MM.1S (cell line): ENCODE data around the gene OTP.

Experiments used
- DNase-seq: peaks from one replicate; pipeline ENCODE4 v3.0.0-alpha.2; 2015
- H2AFZ ChIP-seq: fragments of 300-600 bp; sonication (generic); 2 replicates; pipeline ENCODE4 v1.6.0; 2016; ENCODE audit warnings: antibody characterized with exemption, low read length
- H3F3A ChIP-seq: fragments of 300-600 bp; sonication (generic); 2 replicates; pipeline ENCODE4 v1.6.1; 2016; ENCODE audit warnings: mild to moderate bottlenecking, antibody characterized with exemption, low read length, moderate library complexity, mixed read lengths; ENCODE audit not compliant: insufficient read depth
- H3K27ac ChIP-seq: fragments of 300-600 bp; sonication (generic); 2 replicates; pipeline ENCODE4 v1.5.1; 2016; ENCODE audit warnings: mild to moderate bottlenecking, low read length
- H3K27me3 ChIP-seq: fragments of 300-600 bp; sonication (generic); replicated peaks from 2 replicates; pipeline ENCODE4 v1.6.0; 2016; ENCODE audit warnings: low read length; ENCODE audit not compliant: insufficient read depth
- H3K36me3 ChIP-seq: fragments of 300-600 bp; sonication (generic); replicated peaks from 2 replicates; pipeline ENCODE4 v1.6.1; 2016; ENCODE audit warnings: mild to moderate bottlenecking, low read length, mixed read lengths; ENCODE audit not compliant: insufficient read depth
- H3K4me1 ChIP-seq: fragments of 300-600 bp; sonication (generic); 2 replicates; pipeline ENCODE4 v1.6.1; 2016; ENCODE audit warnings: low read length, mixed read lengths
- H3K4me2 ChIP-seq: fragments of 300-600 bp; sonication (generic); 2 replicates; pipeline ENCODE4 v1.6.0; 2016; ENCODE audit warnings: low read depth, low read length
- H3K4me3 ChIP-seq: fragments of 300-600 bp; sonication (generic); 2 replicates; pipeline ENCODE4 v1.5.1; 2016; ENCODE audit warnings: low read length, mixed read lengths
- H3K79me2 ChIP-seq: fragments of 300-600 bp; sonication (generic); 2 replicates; pipeline ENCODE4 v1.6.1; 2016; ENCODE audit warnings: mixed run types, low read length, mixed read lengths
- H3K9ac ChIP-seq: fragments of 300-600 bp; sonication (generic); 2 replicates; pipeline ENCODE4 v1.6.1; 2016; ENCODE audit warnings: low read length, mixed read lengths
- H3K9me2 ChIP-seq: fragments of 300-600 bp; sonication (generic); replicated peaks from 2 replicates; pipeline ENCODE4 v1.6.1; 2016; ENCODE audit warnings: mild to moderate bottlenecking, low read length, mixed read lengths; ENCODE audit not compliant: insufficient read depth
- H3K9me3 ChIP-seq: fragments of 300-600 bp; sonication (generic); replicated peaks from 2 replicates; pipeline ENCODE4 v1.6.1; 2016; ENCODE audit warnings: mild to moderate bottlenecking, low read length, mixed read lengths; ENCODE audit not compliant: insufficient read depth
- H4K20me1 ChIP-seq: fragments of 300-600 bp; sonication (generic); 2 replicates; pipeline ENCODE4 v1.6.1; 2016; ENCODE audit warnings: mild to moderate bottlenecking, low read length, moderate library complexity, mixed read lengths; ENCODE audit not compliant: insufficient read depth
- EZH2 ChIP-seq: fragments of 300-600 bp; sonication (generic); optimal IDR thresholded peaks from 2 replicates; pipeline ENCODE3; 2017; ENCODE audit warnings: low read depth, mild to moderate bottlenecking, antibody characterized with exemption, low read length, mixed read lengths
- EZH2phosphoT487 ChIP-seq: fragments of 300-600 bp; sonication (generic); IDR thresholded peaks from 2 replicates; pipeline ENCODE4 v1.6.1; 2018; ENCODE audit warnings: antibody characterized with exemption, low read length
- TF ChIP-seq, protein P1 (sequence below): fragments of 300-600 bp; sonication (generic); IDR thresholded peaks from 2 replicates; pipeline ENCODE4 v1.5.1; 2016; ENCODE audit warnings: antibody characterized with exemption, low read length, mixed read lengths

OTP gene

GRCh38 chr5:77637998-77638762 is at the start of gene OTP:
Gene OTP, minus strand, starts transcription at chr5:77638713. Its CDS starts 164 bp downstream, at chr5:77638549.
- H3F3A ChIP-seq, result no peaks in the 10 kb centered on the region
- H3K27ac ChIP-seq, result no peak within 1 kb of the TSS
- H3K4me3 ChIP-seq, result no peak within 1 kb of the TSS
- no peak within 1 kb of the TSS for H3K4me2 ChIP-seq
- no peak within 1 kb of the TSS for H3K9ac ChIP-seq
- no peaks in the 10 kb centered on the region for H3K4me1 ChIP-seq
- no peak for DNase-seq
- TF ChIP-seq EZH2phosphoT487, result no peak
- TF ChIP-seq, protein P1, sequence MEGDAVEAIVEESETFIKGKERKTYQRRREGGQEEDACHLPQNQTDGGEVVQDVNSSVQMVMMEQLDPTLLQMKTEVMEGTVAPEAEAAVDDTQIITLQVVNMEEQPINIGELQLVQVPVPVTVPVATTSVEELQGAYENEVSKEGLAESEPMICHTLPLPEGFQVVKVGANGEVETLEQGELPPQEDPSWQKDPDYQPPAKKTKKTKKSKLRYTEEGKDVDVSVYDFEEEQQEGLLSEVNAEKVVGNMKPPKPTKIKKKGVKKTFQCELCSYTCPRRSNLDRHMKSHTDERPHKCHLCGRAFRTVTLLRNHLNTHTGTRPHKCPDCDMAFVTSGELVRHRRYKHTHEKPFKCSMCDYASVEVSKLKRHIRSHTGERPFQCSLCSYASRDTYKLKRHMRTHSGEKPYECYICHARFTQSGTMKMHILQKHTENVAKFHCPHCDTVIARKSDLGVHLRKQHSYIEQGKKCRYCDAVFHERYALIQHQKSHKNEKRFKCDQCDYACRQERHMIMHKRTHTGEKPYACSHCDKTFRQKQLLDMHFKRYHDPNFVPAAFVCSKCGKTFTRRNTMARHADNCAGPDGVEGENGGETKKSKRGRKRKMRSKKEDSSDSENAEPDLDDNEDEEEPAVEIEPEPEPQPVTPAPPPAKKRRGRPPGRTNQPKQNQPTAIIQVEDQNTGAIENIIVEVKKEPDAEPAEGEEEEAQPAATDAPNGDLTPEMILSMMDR, result no peak
- TF ChIP-seq EZH2, result no peak
- H2AFZ ChIP-seq, result no peak within 1 kb of the TSS
- no peaks in the 10 kb centered on the region for H3K36me3 ChIP-seq
- H3K9me2 ChIP-seq, result no peaks in the 10 kb centered on the region
- no peaks in the 10 kb centered on the region for H4K20me1 ChIP-seq
- H3K9me3 ChIP-seq, result no peaks in the 10 kb centered on the region
- H3K79me2 ChIP-seq, result no peaks in the 10 kb centered on the region
- H3K27me3 ChIP-seq, result peaks cover 44% of the 10 kb centered on the region

DNA sequence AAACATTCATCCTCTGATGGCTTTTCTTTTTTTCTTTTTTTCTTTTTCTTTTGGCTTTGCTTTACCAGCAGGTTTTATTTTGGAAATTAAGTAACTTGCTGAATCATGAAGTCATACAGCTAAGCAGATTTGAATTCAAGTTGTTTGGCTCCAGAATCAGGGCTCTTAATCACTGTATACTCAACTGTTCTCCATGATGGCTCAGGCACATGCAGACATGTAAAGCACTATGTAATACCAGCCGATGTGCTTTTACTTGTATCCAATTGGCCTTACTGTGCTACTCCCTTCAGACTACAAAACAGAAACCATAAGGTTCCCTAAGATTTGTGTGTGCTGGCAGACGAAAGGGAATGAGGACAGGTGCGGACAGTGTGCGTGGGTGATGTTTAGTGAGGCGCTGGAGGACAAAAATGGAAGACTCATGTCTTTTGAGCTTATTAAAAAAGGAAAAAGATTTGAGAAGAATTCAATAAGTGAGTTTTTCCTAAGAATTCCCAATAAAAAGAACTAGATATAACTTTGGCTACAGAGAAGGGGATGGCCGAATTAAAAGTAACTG is 44.7 kb upstream of the OTP start:
- DNase-seq, result no peak
- TF ChIP-seq, protein P1, result no peak
- TF ChIP-seq EZH2 (no peak), EZH2phosphoT487 (no peak)
- Histone ChIP-seq H2AFZ (no peak overlapping the region), H3F3A (0 out of 2 replicates have a peak, but pooled peaks cover 4% of the 10 kb centered on the region), H3K4me3 (no peak overlapping the region), H3K4me2 (no peak overlapping the region), H3K4me1 (no peaks in the 10 kb centered on the region), H3K27ac (no peak overlapping the region), H4K20me1 (no peaks in the 10 kb centered on the region), H3K9me2 (no peaks in the 10 kb centered on the region), H3K9me3 (no peaks in the 10 kb centered on the region), H3K79me2 (no peaks in the 10 kb centered on the region), H3K9ac (no peak overlapping the region), H3K36me3 (no peaks in the 10 kb centered on the region), H3K27me3 (no peaks in the 10 kb centered on the region)

DNA sequence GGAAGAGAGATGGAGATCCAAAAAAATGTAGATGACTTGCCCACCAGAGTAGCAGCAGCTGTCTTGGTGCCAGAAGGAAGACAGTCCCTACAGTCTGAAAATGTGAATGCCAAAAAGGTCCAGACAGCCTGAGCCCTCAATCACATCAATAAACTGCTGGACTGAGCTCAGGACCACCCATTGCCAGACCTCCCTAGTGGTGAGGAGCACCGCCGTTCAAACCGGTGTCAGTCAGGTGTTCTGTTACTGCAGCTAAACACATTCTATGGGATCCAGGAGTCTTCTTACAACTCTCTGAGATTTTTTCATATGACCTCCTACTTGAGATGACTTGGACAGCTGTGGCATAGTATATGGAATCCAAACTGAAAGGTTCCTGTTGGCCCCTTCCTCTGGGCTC is 32.0 kb upstream of the OTP start:
- H3K27me3 ChIP-seq, result no peaks in the 10 kb centered on the region
- no peak for DNase-seq
- no peaks in the 10 kb centered on the region for H3K79me2 ChIP-seq
- H3K9me2 ChIP-seq, result no peaks in the 10 kb centered on the region
- H3K27ac ChIP-seq, result no peak overlapping the region
- H3K4me2 ChIP-seq, result no peak overlapping the region
- no peaks in the 10 kb centered on the region for H3K36me3 ChIP-seq
- H4K20me1 ChIP-seq, result no peaks in the 10 kb centered on the region
- H3K4me3 ChIP-seq, result no peak overlapping the region
- no peaks in the 10 kb centered on the region for H3K9me3 ChIP-seq
- no peaks in the 10 kb centered on the region for H3F3A ChIP-seq
- no peak for TF ChIP-seq EZH2
- TF ChIP-seq EZH2phosphoT487, result no peak
- TF ChIP-seq, protein P1, result no peak
- no peak overlapping the region for H3K9ac ChIP-seq
- no peak overlapping the region for H2AFZ ChIP-seq
- no peaks in the 10 kb centered on the region for H3K4me1 ChIP-seq
